Measurements from ENCODE around the gene NPB.

GRCh38 chr17:81928544-81929252, 26.7 kb downstream of the NPB start:
- no peak for TF ChIP-seq POLR2A (IDR thresholded peaks at IDR 0.05)
- TF ChIP-seq, protein P1, sequence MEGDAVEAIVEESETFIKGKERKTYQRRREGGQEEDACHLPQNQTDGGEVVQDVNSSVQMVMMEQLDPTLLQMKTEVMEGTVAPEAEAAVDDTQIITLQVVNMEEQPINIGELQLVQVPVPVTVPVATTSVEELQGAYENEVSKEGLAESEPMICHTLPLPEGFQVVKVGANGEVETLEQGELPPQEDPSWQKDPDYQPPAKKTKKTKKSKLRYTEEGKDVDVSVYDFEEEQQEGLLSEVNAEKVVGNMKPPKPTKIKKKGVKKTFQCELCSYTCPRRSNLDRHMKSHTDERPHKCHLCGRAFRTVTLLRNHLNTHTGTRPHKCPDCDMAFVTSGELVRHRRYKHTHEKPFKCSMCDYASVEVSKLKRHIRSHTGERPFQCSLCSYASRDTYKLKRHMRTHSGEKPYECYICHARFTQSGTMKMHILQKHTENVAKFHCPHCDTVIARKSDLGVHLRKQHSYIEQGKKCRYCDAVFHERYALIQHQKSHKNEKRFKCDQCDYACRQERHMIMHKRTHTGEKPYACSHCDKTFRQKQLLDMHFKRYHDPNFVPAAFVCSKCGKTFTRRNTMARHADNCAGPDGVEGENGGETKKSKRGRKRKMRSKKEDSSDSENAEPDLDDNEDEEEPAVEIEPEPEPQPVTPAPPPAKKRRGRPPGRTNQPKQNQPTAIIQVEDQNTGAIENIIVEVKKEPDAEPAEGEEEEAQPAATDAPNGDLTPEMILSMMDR (IDR thresholded peaks at IDR 0.05) = no peak
